SK-MEL-5 (cell line): ENCODE data around the gene CNTN1. TPM values are rescaled to one million over a fixed set of nuclear protein-coding genes. Genes with fewer than 3 reads are reported as not detected.
A peak's percentile ranks its signal among the peaks of the same experiment; 100 is the strongest.

Experiments
- DNase-seq: peaks from one replicate; pipeline ENCODE4 v3.0.0-alpha.2; 2016; ENCODE audit warnings: low read depth, low spot score
- in situ Hi-C: cut with HindIII; loops from 2 replicates; pipeline ENCODE4 v1.10.0; 2016; ENCODE audit warnings: low sequenced_read_pairs, high pct_unique_total_duplicates, low pct_unique_long_range_greater_than_20kb
- total RNA-seq: library from RNA; depleted of rRNA; stranded (reverse); fragments of >200 nt; shearing (Covaris generic); gene quantifications from 2 replicates; pipeline ENCODE4 v1.2.3, GENCODE V29; 2014

Gene CNTN1
- total RNA-seq, 1 experiment from 2014 or later = 79.1 TPM

GRCh38 chr12:40738856-40739255 is 46.6 kb downstream of the CNTN1 start:
- peak; percentile 88 for DNase-seq
- in situ Hi-C loops = no loop called here

GRCh38 chr12:40742041-40742440 is 49.8 kb downstream of the CNTN1 start:
- in situ Hi-C loops = no loop called here
- no peak for DNase-seq

- peak; percentile 56 for DNase-seq
These were observed 53.1 kb downstream of the CNTN1 start for GRCh38 chr12:40745386-40745785.

GRCh38 chr12:40749863-40750262 is 57.6 kb downstream of the CNTN1 start:
- in situ Hi-C loops = no loop called here

More at GRCh38 chr12:40745386-40745785, 53.1 kb downstream of the CNTN1 start:
- in situ Hi-C loops = no loop called here

GRCh38 chr12:40752011-40752410 is 59.8 kb downstream of the CNTN1 start:
- peak; percentile 85 for DNase-seq
- in situ Hi-C loops = no loop called here

More at GRCh38 chr12:40749863-40750262, 57.6 kb downstream of the CNTN1 start:
- no peak for DNase-seq

GRCh38 chr12:40760821-40761220 is 68.6 kb downstream of the CNTN1 start:
- DNase-seq = no peak
- in situ Hi-C loops = no loop called here

- DNase-seq = peak; percentile 55
- in situ Hi-C loops = no loop called here
These were observed 69.8 kb downstream of the CNTN1 start for GRCh38 chr12:40762072-40762471.

- in situ Hi-C loops = no loop called here
- no peak for DNase-seq
These were observed 76.1 kb downstream of the CNTN1 start for GRCh38 chr12:40768125-40768864.

GRCh38 chr12:40769846-40770245 is 77.6 kb downstream of the CNTN1 start:
- no peak for DNase-seq
- in situ Hi-C loops = no loop called here

- no peak for DNase-seq
- in situ Hi-C loops = no loop called here
These were observed 78.5 kb downstream of the CNTN1 start for GRCh38 chr12:40770781-40771180.

GRCh38 chr12:40775661-40776060 is 83.4 kb downstream of the CNTN1 start:
- in situ Hi-C loops = no loop called here
- DNase-seq = no peak

GRCh38 chr12:40784102-40784501 is 91.9 kb downstream of the CNTN1 start:
- no peak for DNase-seq
- in situ Hi-C loops = no loop called here

GRCh38 chr12:40788276-40788675 is 96.0 kb downstream of the CNTN1 start:
- DNase-seq = no peak
- in situ Hi-C loops = no loop called here

GRCh38 chr12:40792792-40793386 is 100.7 kb downstream of the CNTN1 start:
- DNase-seq = no peak
- in situ Hi-C loops = no loop called here

- in situ Hi-C loops = no loop called here
- peak; percentile 60 for DNase-seq
These were observed 101.2 kb downstream of the CNTN1 start for GRCh38 chr12:40793471-40793870.

- in situ Hi-C loops = no loop called here
- peak; percentile 96 for DNase-seq
These were observed 101.8 kb downstream of the CNTN1 start for GRCh38 chr12:40794087-40794486.

GRCh38 chr12:40801082-40801481 is 108.8 kb downstream of the CNTN1 start:
- in situ Hi-C loops = no loop called here
- no peak for DNase-seq

GRCh38 chr12:40801861-40802260 is 109.6 kb downstream of the CNTN1 start:
- no peak for DNase-seq
- in situ Hi-C loops = no loop called here

GRCh38 chr12:40802656-40803055 is 110.4 kb downstream of the CNTN1 start:
- DNase-seq = no peak
- in situ Hi-C loops = no loop called here
